Right lobe of liver (tissue), 4 donors: ENCODE results near the gene ZER1.

Experiments used
- CTCF ChIP-seq, 4 donors: fragments of 200-600 bp in 3 of 4; fragments of 450-650 bp in 1 of 4; IDR thresholded peaks; one replicate each; pipeline versions ENCODE4 v1.5.1 to v1.8.0; 2016 to 2022; ENCODE audit warnings: antibody characterized with exemption in 4 of 4, mild to moderate bottlenecking in 2 of 4
- POLR2A ChIP-seq: fragments of 450-650 bp; IDR thresholded peaks from one replicate; pipeline ENCODE4 v1.6.1; 2017; ENCODE audit warnings: antibody characterized with exemption, mild to moderate bottlenecking
- donor health status: DM: no; HTN: no; CAD: no.
- donor health status: DM: no; HTN: no; CAD: no.
- donor health status: DM: no; HTN: yes; CAD: no.

GRCh38 chr9:128818099-128818838, 46.5 kb upstream of the ZER1 start, which contains the start of gene ENDOG:
- TF ChIP-seq CTCF (IDR thresholded peaks at IDR 0.05) (peak; percentile 95 to 99 (median 96)), POLR2A (peak; percentile 83)
